ENCODE data around the gene ETV7. TPM values are rescaled to one million over a fixed set of nuclear protein-coding genes. Genes with fewer than 3 reads are reported as not detected.

ETV7 gene
- total and polyA plus RNA-seq, 2 of the 13 experiments (the other 11 are each of a cell fraction or from before 2014, with no cell fraction given), result not detected

DNA sequence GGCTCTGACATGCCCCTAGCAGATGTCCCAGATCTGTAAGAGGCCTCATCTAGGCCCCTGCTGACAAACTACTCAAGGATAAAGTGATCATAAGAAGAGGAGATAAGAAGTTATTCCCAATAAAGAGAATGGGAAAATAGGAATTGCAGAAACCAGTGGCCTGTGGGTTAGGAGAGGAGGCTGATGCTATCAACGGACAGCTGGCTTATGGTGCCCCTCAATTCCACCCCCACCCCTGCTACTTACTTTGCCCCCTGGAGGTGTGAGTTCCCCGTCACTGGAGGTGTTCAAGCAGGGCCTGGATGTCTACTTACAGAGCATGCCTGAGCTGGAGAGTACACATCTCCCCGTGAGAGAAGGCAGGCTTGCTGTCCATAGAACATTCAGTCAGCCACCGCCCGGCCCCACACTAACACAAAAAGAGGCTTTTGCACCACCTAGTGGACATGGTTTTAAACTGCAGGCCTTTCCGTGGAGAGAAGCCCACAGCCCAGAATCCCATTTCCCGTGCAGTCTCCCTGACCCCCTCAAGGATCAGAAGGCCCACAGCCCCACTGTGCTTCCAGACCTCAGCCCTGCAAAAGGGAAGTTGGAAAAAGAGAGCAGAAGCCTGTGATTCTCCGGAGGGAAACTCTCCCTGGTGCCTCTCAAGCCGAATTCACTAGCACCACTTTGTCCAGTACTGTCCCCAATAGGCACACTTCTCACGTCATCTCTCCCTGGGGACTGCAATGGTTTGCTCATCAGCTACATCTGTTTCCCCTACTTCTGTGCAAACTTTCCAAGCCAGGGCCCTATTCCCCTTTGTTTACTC is 27.0 kb downstream of the ETV7 start (continued):
- TF ChIP-seq, protein P1, sequence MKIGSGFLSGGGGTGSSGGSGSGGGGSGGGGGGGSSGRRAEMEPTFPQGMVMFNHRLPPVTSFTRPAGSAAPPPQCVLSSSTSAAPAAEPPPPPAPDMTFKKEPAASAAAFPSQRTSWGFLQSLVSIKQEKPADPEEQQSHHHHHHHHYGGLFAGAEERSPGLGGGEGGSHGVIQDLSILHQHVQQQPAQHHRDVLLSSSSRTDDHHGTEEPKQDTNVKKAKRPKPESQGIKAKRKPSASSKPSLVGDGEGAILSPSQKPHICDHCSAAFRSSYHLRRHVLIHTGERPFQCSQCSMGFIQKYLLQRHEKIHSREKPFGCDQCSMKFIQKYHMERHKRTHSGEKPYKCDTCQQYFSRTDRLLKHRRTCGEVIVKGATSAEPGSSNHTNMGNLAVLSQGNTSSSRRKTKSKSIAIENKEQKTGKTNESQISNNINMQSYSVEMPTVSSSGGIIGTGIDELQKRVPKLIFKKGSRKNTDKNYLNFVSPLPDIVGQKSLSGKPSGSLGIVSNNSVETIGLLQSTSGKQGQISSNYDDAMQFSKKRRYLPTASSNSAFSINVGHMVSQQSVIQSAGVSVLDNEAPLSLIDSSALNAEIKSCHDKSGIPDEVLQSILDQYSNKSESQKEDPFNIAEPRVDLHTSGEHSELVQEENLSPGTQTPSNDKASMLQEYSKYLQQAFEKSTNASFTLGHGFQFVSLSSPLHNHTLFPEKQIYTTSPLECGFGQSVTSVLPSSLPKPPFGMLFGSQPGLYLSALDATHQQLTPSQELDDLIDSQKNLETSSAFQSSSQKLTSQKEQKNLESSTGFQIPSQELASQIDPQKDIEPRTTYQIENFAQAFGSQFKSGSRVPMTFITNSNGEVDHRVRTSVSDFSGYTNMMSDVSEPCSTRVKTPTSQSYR (CRISPR knock-in tag; IDR thresholded peaks at IDR 0.05; ENCODE audit: borderline replicate concordance), result no peak
- TF ChIP-seq, protein P2, sequence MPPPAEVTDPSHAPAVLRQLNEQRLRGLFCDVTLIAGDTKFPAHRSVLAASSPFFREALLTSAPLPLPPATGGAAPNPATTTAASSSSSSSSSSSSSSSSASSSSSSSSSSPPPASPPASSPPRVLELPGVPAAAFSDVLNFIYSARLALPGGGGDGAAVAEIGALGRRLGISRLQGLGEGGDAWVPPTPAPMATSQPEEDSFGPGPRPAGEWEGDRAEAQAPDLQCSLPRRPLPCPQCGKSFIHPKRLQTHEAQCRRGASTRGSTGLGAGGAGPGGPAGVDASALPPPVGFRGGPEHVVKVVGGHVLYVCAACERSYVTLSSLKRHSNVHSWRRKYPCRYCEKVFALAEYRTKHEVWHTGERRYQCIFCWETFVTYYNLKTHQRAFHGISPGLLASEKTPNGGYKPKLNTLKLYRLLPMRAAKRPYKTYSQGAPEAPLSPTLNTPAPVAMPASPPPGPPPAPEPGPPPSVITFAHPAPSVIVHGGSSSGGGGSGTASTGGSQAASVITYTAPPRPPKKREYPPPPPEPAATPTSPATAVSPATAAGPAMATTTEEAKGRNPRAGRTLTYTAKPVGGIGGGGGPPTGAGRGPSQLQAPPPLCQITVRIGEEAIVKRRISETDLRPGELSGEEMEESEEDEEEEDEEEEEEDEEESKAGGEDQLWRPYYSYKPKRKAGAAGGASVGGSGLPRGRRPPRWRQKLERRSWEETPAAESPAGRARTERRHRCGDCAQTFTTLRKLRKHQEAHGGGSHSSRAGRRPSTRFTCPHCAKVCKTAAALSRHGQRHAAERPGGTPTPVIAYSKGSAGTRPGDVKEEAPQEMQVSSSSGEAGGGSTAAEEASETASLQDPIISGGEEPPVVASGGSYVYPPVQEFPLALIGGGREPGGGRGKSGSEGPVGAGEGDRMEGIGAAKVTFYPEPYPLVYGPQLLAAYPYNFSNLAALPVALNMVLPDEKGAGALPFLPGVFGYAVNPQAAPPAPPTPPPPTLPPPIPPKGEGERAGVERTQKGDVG (CRISPR knock-in tag; IDR thresholded peaks at IDR 0.05; ENCODE audit: borderline replicate concordance), result no peak
- TF ChIP-seq GATAD1 (CRISPR knock-in tag; IDR thresholded peaks at IDR 0.05) (0 out of 2 replicates have a peak, but pooled peaks have one; percentile 19), PTBP1 (IDR thresholded peaks at IDR 0.05; ENCODE audit: low read depth, low read length, poor library complexity, severe bottlenecking) (no peak), KDM3A (CRISPR knock-in tag; IDR thresholded peaks at IDR 0.05; ENCODE audit: low read depth) (peak; percentile 70; the same call in 1 of the 2 replicates), ZMYM4 (CRISPR knock-in tag; IDR thresholded peaks at IDR 0.05) (peak; percentile 33; the same call in 1 of the 2 replicates), ZNF235 (CRISPR knock-in tag; IDR thresholded peaks at IDR 0.05; ENCODE audit: borderline replicate concordance) (no peak), ZNF7 (CRISPR knock-in tag; IDR thresholded peaks at IDR 0.05) (no peak), ZC3H4 (CRISPR knock-in tag; IDR thresholded peaks at IDR 0.05; ENCODE audit: borderline replicate concordance) (no peak), ZNF207 (IDR thresholded peaks at IDR 0.05; ENCODE audit: borderline replicate concordance) (no peak), TAF1 (CRISPR knock-in tag; IDR thresholded peaks at IDR 0.05) (no peak), HNRNPUL1 (IDR thresholded peaks at IDR 0.05; ENCODE audit: low read depth, low read length) (no peak)
- TF ChIP-seq, protein P3, sequence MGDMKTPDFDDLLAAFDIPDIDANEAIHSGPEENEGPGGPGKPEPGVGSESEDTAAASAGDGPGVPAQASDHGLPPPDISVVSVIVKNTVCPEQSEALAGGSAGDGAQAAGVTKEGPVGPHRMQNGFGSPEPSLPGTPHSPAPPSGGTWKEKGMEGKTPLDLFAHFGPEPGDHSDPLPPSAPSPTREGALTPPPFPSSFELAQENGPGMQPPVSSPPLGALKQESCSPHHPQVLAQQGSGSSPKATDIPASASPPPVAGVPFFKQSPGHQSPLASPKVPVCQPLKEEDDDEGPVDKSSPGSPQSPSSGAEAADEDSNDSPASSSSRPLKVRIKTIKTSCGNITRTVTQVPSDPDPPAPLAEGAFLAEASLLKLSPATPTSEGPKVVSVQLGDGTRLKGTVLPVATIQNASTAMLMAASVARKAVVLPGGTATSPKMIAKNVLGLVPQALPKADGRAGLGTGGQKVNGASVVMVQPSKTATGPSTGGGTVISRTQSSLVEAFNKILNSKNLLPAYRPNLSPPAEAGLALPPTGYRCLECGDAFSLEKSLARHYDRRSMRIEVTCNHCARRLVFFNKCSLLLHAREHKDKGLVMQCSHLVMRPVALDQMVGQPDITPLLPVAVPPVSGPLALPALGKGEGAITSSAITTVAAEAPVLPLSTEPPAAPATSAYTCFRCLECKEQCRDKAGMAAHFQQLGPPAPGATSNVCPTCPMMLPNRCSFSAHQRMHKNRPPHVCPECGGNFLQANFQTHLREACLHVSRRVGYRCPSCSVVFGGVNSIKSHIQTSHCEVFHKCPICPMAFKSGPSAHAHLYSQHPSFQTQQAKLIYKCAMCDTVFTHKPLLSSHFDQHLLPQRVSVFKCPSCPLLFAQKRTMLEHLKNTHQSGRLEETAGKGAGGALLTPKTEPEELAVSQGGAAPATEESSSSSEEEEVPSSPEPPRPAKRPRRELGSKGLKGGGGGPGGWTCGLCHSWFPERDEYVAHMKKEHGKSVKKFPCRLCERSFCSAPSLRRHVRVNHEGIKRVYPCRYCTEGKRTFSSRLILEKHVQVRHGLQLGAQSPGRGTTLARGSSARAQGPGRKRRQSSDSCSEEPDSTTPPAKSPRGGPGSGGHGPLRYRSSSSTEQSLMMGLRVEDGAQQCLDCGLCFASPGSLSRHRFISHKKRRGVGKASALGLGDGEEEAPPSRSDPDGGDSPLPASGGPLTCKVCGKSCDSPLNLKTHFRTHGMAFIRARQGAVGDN (CRISPR knock-in tag; IDR thresholded peaks at IDR 0.05), result no peak; the same call in 1 of the 2 replicates
- TF ChIP-seq, protein P4, sequence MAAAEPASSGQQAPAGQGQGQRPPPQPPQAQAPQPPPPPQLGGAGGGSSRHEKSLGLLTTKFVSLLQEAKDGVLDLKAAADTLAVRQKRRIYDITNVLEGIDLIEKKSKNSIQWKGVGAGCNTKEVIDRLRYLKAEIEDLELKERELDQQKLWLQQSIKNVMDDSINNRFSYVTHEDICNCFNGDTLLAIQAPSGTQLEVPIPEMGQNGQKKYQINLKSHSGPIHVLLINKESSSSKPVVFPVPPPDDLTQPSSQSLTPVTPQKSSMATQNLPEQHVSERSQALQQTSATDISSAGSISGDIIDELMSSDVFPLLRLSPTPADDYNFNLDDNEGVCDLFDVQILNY (CRISPR knock-in tag; conservative IDR thresholded peaks at IDR 0.05), result no peak
- TF ChIP-seq, protein P5, sequence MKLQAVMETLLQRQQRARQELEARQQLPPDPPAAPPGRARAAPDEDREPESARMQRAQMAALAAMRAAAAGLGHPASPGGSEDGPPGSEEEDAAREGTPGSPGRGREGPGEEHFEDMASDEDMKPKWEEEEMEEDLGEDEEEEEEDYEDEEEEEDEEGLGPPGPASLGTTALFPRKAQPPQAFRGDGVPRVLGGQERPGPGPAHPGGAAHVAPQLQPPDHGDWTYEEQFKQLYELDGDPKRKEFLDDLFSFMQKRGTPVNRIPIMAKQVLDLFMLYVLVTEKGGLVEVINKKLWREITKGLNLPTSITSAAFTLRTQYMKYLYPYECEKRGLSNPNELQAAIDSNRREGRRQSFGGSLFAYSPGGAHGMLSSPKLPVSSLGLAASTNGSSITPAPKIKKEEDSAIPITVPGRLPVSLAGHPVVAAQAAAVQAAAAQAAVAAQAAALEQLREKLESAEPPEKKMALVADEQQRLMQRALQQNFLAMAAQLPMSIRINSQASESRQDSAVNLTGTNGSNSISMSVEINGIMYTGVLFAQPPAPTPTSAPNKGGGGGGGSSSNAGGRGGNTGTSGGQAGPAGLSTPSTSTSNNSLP (IDR thresholded peaks at IDR 0.05; ENCODE audit: low read depth, low read length), result no peak
